ENCODE data around the gene PARVA. TPM values are rescaled to one million over a fixed set of nuclear protein-coding genes. Genes with fewer than 3 reads are reported as not detected.

Gene PARVA
- total RNA-seq, 1 experiment from 2014 or later, result 10.4 TPM

GRCh38 chr11:12403997-12404350 lies 26.6 kb downstream of the PARVA start (continued):
- no peak for TF ChIP-seq MXD4 (CRISPR knock-in tag; IDR thresholded peaks at IDR 0.05; ENCODE audit: borderline replicate concordance)
- no peak for TF ChIP-seq CREB1 (CRISPR knock-in tag; IDR thresholded peaks at IDR 0.05)

- no peak for ATAC-seq
- Mint-ChIP-seq H3K27me3 (ENCODE audit: low read depth) (no peaks in the 10 kb centered on the region), H3K9me3 (peaks cover 6% of the 10 kb centered on the region), H3K36me3 (peaks cover 4% of the 10 kb centered on the region), H3K27ac (no peak overlapping the region), H3K4me3 (no peak overlapping the region), H3K4me1 (peaks cover 16% of the 10 kb centered on the region)
- TF ChIP-seq JUN (CRISPR knock-in tag; IDR thresholded peaks at IDR 0.05), result no peak
- no peak for TF ChIP-seq ZNF671 (CRISPR knock-in tag; IDR thresholded peaks at IDR 0.05)
- TF ChIP-seq IRF2 (CRISPR knock-in tag; IDR thresholded peaks at IDR 0.05; ENCODE audit: borderline replicate concordance, low read depth), result no peak
- no peak for TF ChIP-seq ZBTB43 (CRISPR knock-in tag; IDR thresholded peaks at IDR 0.05)
- TF ChIP-seq JAZF1 (CRISPR knock-in tag; IDR thresholded peaks at IDR 0.05), result no peak
- no peak for TF ChIP-seq PREB (CRISPR knock-in tag; IDR thresholded peaks at IDR 0.05; ENCODE audit: borderline replicate concordance)
- no peak for TF ChIP-seq TEAD1 (CRISPR knock-in tag; IDR thresholded peaks at IDR 0.05)
- no peak for TF ChIP-seq NFATC4 (CRISPR knock-in tag; IDR thresholded peaks at IDR 0.05)
- TF ChIP-seq ZNF423 (CRISPR knock-in tag; IDR thresholded peaks at IDR 0.05), result no peak
- no peak for TF ChIP-seq PRRX2 (CRISPR knock-in tag; IDR thresholded peaks at IDR 0.05)
- TF ChIP-seq MXD4 (CRISPR knock-in tag; IDR thresholded peaks at IDR 0.05; ENCODE audit: borderline replicate concordance), result no peak
- no peak for TF ChIP-seq IRF1 (CRISPR knock-in tag; IDR thresholded peaks at IDR 0.05)
- TF ChIP-seq ZMAT4 (CRISPR knock-in tag; IDR thresholded peaks at IDR 0.05), result no peak
- no peak for TF ChIP-seq AFF4 (CRISPR knock-in tag; IDR thresholded peaks at IDR 0.05; ENCODE audit: borderline replicate concordance)
- no peak for DNase-seq (ENCODE audit: low spot score)
- POLR2A ChIA-PET, result no interaction called here
- CTCF ChIA-PET, result interaction anchor here (2.7 kb wide), 1 partner anchor 116 kb away, joined by 7 read pairs; no protein-coding TSS in a partner anchor
Observed at GRCh38 chr11:12404436-12404835, 27.1 kb downstream of the PARVA start.

GRCh38 chr11:12408156-12408770 lies 30.9 kb downstream of the PARVA start:
- CTCF ChIA-PET, result no interaction called here
- Mint-ChIP-seq H3K9me3 (peaks cover 6% of the 10 kb centered on the region), H3K27me3 (ENCODE audit: low read depth) (no peaks in the 10 kb centered on the region), H3K4me1 (peaks cover 31% of the 10 kb centered on the region), H3K36me3 (peaks cover 4% of the 10 kb centered on the region), H3K27ac (no peak overlapping the region; the same call in 1 of the 2 replicates), H3K4me3 (no peak overlapping the region)
- DNase-seq (ENCODE audit: low spot score), result no peak
- POLR2A ChIA-PET, result no interaction called here
- no peak for ATAC-seq
- no peak for TF ChIP-seq ZNF425 (CRISPR knock-in tag; conservative IDR thresholded peaks at IDR 0.05)
- no peak for TF ChIP-seq FOXP4 (CRISPR knock-in tag; IDR thresholded peaks at IDR 0.05)
- TF ChIP-seq NFE2L1 (CRISPR knock-in tag; IDR thresholded peaks at IDR 0.05), result no peak
- TF ChIP-seq STAT6 (CRISPR knock-in tag; conservative IDR thresholded peaks at IDR 0.05; ENCODE audit: low read depth), result no peak

Data from WTC11 (cell line).